Measurements from ENCODE around the gene TMEM212.
"Not testable (repeated sequence)": the region's sequence is repeated elsewhere in the genome, so short reads cannot be mapped to it uniquely, and the experiment has no call there.

TMEM212 gene

DNA sequence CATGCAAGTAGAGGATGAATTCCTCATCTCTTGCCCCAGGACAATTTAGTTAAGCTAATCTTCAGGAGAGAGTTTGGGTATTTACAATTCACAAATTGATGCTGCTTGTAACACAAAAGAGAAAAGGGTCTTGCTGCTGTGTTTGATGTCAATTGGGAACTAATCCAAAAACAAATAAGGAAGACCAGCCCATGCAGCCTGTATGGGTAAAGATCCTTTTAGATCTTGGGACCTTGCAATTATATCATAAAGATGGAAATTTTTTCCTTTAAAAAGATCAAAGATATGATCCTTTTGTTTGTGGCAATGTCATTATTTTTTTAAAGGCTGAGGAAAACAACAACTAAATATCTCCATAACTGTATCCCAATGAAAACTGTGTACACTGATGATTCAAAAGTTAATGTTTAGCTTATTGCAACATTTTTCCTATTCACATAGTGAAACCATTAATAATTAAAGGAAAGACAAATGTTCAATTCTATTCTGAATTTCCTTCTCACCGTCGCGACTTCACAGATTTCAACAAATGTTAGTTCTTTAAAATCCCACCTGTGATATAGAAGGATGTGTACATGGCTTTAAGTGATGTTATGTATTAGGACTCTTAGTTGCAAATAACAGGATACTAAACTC is 40.2 kb downstream of the TMEM212 start:
- in situ Hi-C loops (cut with MboI; ENCODE audit: low sequenced_read_pairs) = no loop called here

DNA sequence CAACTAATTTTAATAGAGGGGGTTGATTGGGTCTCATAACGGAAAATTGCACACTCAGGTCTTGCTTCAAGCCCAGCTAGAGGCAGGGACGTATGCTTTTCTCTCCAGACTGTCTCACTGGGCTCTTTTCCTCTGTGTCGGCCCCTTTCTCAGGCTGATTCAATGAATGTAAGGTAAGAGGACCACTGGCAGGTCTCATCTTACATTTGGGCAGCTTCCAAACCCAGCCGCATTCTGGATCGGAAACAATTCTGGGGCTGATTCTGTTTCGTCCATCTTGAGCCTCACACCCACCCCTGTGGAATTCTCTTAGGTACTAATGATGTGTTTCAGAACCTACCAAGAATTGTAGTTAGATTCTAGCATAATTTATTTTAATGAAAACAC is 40.7 kb downstream of the TMEM212 start:
- in situ Hi-C loops (cut with MboI; ENCODE audit: low sequenced_read_pairs) = no loop called here

DNA sequence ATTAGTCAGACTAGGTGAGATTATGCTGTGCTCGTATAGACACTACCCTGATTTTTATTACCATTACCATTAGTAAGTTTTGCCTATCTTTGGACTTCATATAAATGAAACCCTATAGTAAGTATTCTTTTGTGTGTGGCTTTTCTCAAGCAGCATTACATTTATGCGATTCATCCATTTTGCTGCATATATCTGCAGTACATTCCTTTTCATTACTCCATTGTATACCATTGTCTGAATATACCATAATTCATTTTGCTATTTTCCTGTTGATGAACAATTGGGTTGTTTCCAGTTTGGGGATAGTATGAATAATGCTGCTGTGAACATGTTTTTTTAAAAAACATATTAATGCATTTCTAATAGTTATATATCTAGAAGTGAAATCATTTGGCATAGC is 45.3 kb downstream of the TMEM212 start:
- in situ Hi-C loops (cut with MboI; ENCODE audit: low sequenced_read_pairs) = no loop called here

DNA sequence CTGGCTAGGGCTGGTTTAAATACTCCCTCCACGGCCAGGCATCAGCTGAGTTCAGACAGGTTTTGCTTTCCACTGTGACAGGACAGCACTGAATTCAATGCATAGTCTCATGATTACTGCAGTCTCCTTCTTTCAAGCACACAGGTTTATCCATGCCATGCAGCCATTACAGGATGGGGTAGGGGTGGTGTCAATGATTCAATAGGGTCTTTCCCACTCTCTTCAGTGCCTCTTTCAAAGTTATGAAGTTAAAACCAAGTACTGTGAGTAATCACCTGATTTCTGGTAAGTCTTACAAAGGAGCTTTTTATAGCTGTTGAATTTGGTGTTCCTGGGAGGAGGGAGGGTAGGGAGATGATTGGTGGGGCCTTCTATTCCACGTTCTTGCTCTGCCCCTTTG is 47.2 kb downstream of the TMEM212 start:
- in situ Hi-C loops (cut with MboI; ENCODE audit: low sequenced_read_pairs) = no loop called here

DNA sequence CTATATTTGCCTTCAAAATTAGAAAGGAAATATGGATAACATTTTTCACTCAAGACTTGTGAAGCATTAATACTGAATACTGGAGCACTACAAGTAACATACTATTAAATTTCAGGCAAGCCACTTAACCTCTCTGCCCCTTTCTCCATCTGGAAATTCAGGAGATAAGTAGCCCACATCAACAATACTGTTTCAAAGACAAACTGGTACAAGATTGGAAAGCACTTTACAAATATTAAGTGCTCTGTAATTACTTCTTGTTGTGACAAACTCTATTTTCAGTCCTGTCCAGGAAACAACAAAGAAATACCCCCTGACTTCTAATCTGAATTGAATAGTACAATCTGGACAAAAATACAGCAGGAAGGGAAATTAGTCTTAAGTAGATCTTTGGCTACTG is 49.3 kb downstream of the TMEM212 start:
- in situ Hi-C loops (cut with MboI; ENCODE audit: low sequenced_read_pairs) = no loop called here

DNA sequence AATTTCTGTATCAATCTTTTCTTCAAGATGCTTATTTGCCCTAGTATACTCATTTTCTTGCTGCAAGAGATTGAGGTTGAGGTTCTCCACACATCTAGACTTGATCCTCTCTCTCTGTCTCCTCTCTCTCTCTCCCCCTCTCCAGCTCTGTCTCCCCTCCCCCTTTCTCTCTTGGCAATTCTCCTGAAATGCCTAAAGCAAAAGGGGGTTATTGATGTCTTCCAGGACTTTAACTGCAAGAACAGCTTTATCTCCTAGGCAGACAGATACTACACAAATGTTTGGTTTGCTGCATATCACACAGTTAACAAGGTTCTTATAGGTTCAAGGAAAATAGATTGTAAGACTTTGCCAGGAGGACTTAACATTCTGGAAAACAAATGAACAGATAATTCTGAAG is 52.1 kb downstream of the TMEM212 start:
- in situ Hi-C loops (cut with MboI; ENCODE audit: low sequenced_read_pairs) = no loop called here

DNA sequence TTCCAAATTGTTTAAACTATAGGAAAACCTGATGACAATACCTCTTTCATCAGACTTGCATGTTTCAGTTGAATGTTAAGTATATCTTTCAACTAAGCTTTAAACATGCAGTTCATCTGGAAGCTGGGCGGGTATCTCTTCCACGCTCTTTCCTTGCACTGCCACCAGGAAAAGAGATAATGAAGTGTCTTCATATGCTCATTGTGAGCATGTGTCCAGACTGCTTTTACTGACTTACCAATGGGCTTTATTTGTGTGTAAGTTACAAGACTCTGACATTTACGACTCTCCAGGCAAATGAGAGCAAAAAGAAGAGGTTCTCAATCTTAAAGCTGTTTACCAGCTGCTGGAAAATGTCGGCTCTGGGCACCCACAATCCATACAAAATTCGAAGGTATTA is 52.8 kb downstream of the TMEM212 start:
- in situ Hi-C loops (cut with MboI; ENCODE audit: low sequenced_read_pairs) = no loop called here

DNA sequence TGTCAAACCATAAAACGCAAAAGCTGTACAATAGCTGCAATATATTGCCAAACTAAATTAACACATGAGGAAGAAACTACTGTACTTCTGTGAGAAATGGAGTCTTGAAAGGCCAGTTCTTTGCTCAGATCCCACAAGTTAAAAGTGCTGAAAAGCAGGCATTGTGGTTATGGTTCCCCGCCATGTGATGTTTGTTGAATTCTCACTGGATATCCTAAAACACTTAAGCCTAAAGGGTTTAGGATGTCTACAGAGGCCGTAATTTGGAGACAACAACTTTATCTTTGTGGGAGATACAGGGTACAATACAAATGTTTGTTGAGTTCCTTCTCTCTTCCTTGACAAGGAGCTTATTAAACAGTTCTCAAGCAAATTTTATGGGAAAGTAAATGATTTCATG is 53.2 kb downstream of the TMEM212 start:
- in situ Hi-C loops (cut with MboI; ENCODE audit: low sequenced_read_pairs) = no loop called here

DNA sequence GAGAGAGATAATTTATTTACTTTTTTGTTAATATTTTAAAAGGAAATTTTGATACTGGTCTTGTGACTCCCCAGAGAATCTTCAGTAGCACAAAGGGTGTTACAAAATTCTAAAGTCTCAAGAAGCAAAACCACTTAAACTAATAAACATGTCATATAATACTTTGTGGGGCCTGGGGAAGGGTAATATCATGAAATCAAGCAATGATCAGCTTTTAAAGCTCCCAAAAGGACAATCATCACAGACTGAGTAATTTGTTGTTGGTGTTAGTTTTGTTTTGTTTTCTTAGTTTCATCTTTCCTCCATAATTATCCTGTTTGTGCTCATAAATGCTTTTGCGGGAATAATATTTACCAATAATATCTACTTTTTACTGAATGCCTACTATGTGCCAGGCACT is 55.0 kb downstream of the TMEM212 start:
- in situ Hi-C loops (cut with MboI; ENCODE audit: low sequenced_read_pairs) = no loop called here

DNA sequence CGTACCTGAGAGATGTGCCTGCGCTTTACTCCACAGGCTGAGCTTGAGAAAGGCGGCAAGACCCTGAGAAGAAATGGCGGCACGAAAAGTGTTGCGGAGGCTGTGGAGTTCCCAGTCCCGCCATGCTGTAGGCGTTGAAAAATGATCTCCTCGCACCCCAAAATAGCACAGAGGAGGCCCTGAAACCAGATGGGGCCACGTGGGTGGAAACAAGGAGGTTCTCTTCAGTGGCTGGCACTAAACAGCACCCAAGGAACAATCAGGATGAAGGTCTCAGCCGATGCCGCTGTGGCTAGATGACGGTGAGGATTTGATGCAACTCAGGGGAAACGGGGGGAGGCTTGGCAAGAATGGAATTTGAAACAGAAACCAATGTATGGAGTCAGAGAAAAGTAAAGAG is 57.3 kb downstream of the TMEM212 start:
- in situ Hi-C loops (cut with MboI; ENCODE audit: low sequenced_read_pairs) = no loop called here

DNA sequence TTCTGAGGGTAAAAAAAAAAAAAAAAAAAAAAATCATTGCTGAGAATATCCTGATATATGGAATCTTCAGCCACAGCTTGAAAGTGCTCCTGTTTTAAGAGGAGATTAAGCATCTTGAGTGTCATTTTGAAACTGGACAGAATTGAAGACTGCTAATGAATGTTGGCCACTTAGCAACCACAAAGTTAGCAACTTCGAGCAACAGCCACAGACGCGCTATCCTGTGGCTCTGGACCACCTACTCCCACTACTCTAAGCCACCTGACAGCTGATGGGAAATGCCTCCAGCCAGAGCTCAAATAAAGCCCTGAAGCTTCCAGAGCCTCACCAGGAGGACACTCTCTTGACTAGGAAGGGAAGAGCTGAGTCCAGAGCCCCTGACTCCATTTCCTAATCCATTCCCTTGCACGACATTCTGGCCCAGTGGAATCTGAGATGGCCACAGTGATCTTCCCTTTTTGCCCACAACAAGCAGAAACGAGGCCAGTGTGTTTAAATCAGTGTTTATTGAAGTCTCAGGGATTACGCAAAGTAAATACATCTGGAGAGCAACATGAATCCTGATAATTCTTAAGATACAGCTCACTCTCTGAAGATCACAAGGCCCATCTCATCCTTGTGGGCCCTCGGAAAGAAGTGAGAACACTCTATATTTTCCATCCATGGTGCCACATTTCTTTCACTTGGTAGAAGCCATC is 58.6 kb downstream of the TMEM212 start:
- in situ Hi-C loops (cut with MboI; ENCODE audit: low sequenced_read_pairs) = no loop called here

DNA sequence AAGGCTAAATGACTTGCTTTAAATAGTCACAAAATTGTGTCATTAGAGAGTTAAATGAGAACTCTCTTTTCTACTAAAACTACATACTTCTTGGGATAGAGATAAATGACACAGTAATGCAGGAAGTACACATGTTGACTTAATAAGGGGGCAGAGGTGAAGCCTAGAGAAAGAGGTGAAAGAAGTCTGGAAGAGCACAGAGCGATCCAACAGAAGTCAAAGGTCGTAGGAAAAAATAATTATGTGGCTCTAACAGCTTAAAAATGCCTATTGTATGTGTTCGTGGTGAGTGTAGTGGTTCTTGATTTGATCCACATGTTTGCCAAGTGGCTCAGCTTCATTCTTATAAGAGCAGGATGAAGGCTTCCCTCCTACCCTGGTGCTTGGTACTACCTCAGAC is 61.7 kb downstream of the TMEM212 start:
- in situ Hi-C loops (cut with MboI; ENCODE audit: low sequenced_read_pairs) = no loop called here

DNA sequence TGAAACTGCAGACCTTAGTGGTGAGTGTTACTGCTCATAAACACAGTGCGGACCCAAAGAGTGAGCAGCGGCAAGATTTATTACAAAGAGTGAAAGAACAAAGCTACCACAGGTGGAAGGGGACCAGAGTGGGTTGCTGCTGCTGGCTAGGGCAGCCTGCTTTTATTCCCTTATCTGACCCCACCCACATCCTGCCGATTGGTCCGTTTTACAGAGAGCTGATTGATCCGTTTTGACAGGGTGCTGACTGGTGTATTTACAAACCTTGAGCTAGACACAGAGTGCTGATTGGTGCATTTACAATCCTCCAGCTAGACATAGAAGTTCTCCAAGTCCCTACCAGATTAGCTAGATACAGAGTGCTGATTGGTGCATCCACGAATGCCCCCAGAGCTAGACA is 63.4 kb downstream of the TMEM212 start:
- in situ Hi-C loops (cut with MboI; ENCODE audit: low sequenced_read_pairs) = not testable (repeated sequence)

DNA sequence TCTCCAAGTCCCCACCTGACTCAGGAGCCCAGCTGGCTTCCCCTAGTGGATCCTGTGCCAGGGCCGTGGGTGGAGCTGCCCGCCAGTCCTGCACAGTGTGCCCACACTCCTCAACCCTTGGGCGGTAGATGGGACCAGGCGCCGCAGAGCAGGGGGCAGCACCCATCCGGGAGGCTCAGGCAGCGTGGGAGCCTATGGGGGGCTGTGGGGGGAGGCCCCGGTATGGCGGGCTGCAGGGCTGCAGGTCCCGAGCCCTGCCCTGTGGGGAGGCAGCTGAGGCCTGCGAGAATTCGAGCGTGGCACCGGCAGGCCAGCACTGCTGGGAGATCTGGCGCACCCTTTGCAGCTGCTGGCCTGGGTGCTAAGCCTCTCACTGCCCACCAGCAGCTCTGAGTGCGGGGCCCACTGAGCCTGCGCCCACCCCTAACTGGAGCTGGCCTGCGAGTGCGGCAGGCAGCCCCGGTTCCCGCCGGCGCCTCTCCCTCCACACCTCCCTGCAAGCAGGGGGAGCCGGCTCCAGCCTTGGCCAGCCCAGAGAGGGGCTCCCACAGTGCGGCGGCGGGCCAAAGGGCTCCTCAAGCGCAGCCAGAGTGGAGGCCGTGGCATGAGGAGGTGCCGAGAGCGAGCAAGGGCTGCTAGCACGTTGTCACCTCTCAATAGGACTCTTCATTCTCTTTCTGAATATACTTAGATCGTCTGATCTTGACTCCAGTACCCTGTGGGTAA is 64.0 kb downstream of the TMEM212 start:
- in situ Hi-C loops (cut with MboI; ENCODE audit: low sequenced_read_pairs) = no loop called here

DNA sequence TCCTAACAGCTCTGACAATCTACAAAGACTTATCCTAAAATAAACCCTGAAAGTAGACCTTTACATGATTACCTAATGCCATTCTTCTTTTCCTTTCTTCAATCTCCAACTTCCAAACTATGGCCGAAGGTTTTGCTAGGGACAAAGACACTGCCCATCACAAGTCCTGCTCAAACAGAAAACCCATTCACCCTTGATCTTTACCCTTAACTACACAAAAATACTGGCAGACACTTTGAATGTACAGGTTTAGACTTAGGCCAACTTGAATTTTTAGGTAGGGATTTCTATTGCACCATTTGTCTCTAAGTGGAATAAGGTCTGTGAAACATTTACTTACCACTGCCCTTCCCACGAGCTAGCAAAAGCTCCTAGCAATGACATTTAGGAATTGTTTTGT is 64.6 kb downstream of the TMEM212 start:
- in situ Hi-C loops (cut with MboI; ENCODE audit: low sequenced_read_pairs) = no loop called here

DNA sequence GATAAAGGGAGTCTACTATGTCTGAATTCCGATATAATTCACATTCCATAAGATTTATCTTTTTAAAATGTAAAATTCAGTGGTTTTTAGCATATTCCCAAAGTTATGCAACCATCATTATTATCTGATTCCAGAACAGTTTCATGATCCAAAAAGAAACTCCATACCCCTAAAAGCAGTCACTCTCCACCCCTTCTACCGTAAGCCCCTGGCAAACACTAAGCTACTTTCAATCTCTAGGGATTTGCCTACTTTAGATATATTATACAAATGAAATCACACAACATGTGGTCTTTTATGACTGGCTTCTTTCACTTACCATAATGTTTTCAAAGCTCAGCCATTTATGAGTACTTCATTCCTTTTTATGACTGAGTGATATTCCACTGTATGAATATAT is 65.6 kb downstream of the TMEM212 start:
- in situ Hi-C loops (cut with MboI; ENCODE audit: low sequenced_read_pairs) = no loop called here

All from HL-60/S4 treated with phorbol 12-myristate 13-acetate at 8.2 ng/mL for 4 days and 3 days (cell line).